Measurements from ENCODE around the gene LCE1A. TPM values are rescaled to one million over a fixed set of nuclear protein-coding genes. Genes with fewer than 3 reads are reported as not detected.

Gene LCE1A
- total RNA-seq, 2 donors from 2014 or later = not detected

DNA sequence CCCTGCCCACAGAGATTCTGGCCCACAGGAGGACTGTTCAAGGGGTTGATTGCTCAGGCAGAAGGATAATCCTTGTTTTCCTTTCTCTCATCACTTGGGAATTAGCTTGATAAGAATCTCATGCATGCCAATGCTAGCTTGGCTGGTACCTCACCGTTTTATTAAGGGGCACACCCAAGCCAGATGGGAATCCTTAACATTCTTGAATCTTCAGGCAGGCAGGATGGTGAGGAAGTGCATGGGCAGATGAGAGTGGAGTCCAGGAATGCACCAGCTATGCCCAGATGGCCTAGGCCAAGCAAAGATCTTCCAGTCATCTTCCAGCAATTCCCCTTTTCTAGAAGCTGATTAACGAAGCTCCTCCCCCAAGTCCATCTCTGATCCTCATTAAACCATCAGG is 28.4 kb downstream of the LCE1A start:
- no peaks in the 10 kb centered on the region for H3K9me3 Mint-ChIP-seq
- H3K4me1 Mint-ChIP-seq = no peaks in the 10 kb centered on the region
- ATAC-seq (replicated peaks) = no peak
- no peak overlapping the region for H3K27ac Mint-ChIP-seq
- no peak overlapping the region for H3K4me3 Mint-ChIP-seq
- H3K27me3 Mint-ChIP-seq = peaks cover 18% of the 10 kb centered on the region
- no peaks in the 10 kb centered on the region for H3K36me3 Mint-ChIP-seq (ENCODE audit: low read depth)

DNA sequence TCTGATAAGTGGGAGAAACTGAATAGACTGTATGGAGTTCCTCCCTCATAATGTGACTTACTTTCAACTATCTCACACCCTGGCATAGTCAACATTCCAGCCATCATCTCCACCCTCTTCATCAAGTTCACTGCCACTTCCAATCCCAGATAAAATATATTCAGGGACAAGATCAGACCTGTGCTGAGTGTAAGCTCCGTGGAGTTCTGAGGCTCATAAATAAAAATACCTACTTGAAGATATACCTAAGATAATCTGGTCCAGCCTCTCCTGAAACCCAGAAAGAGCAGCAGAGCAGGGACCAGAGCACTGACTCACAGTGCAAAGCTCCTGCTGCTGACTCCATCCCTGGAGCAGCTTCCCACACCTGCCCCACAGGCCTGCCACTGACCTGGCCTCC is 30.8 kb downstream of the LCE1A start:
- H3K27ac Mint-ChIP-seq = no peak overlapping the region
- ATAC-seq (replicated peaks) = no peak
- no peaks in the 10 kb centered on the region for H3K4me1 Mint-ChIP-seq
- peaks cover 14% of the 10 kb centered on the region for H3K27me3 Mint-ChIP-seq
- H3K36me3 Mint-ChIP-seq (ENCODE audit: low read depth) = no peaks in the 10 kb centered on the region
- no peaks in the 10 kb centered on the region for H3K9me3 Mint-ChIP-seq
- no peak overlapping the region for H3K4me3 Mint-ChIP-seq

DNA sequence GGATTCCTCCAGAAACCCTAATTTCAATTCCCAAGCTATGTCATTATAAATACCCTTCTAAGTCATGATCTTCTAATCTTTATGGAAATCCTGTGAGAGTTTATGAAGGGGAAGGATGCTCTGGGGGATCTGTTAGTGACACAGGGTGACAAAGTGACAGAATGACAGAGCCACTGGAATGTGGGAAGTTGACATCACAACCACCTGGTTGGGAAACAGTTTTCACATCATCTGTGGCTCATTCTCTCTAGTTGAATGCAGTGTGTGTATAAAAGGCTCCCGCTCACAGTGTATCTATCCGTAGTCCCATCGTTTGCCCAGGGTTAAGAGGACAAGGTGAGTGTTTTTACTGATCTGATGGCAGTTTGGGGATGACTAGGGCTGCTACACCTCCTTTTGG is 32.4 kb downstream of the LCE1A start, which contains the start of gene LCE7A:
LCE7A (plus strand) TSS at position 301 of the 400 bp plus-strand sequence. CDS start 702 bp downstream, outside the sequence.
- Mint-ChIP-seq H3K4me3 (no peak within 1 kb of the TSS), H3K9me3 (no peaks in the 10 kb centered on the region), H3K4me1 (no peaks in the 10 kb centered on the region), H3K27ac (no peak within 1 kb of the TSS), H3K36me3 (ENCODE audit: low read depth) (no peaks in the 10 kb centered on the region), H3K27me3 (peaks cover 14% of the 10 kb centered on the region)
- no peak for ATAC-seq (replicated peaks)

DNA sequence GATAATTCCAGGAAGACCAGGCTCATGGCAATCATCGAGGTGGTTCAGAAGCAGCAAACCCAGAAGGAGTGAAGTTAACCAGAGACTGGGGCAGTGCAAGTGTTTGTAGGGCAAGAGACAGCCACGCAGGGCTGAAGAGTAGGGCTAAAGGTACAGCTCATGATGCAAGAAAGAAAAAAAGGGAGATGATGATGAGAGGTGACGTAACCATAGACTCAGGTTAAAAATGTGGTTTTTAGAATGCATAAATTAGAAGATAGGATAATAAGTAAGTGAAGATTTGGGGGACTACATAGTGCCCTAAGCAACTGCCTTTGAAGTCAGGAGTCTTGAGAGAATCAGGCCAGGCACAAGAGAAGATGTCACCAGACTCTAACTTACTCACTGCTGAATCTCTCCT is 32.9 kb downstream of the LCE1A start:
- no peaks in the 10 kb centered on the region for H3K4me1 Mint-ChIP-seq
- ATAC-seq (replicated peaks) = no peak
- H3K27me3 Mint-ChIP-seq = peaks cover 14% of the 10 kb centered on the region
- no peaks in the 10 kb centered on the region for H3K9me3 Mint-ChIP-seq
- no peak overlapping the region for H3K27ac Mint-ChIP-seq
- no peaks in the 10 kb centered on the region for H3K36me3 Mint-ChIP-seq (ENCODE audit: low read depth)
- H3K4me3 Mint-ChIP-seq = no peak overlapping the region

DNA sequence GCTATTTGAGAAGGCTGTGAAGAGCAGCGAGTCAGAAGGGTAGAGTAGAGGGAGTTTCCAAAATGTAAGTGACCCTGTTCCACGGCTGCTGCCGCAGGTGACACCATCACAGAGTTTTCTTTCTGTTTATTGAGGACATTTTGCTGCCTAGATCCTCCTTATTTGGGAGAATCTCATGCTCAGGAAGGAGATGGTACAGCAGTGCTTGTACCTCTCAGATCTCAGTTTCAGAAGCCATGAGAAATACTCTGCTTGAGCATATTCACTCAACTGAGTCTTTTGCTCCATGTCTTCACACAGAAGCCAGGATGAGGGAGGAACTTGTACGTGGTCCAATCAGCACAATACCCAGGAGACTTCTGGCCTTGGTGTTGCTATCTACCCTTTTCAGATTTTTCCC is 34.1 kb downstream of the LCE1A start:
- Mint-ChIP-seq H3K27me3 (peaks cover 14% of the 10 kb centered on the region), H3K4me1 (no peaks in the 10 kb centered on the region), H3K27ac (no peak overlapping the region), H3K36me3 (ENCODE audit: low read depth) (no peaks in the 10 kb centered on the region), H3K4me3 (no peak overlapping the region), H3K9me3 (no peaks in the 10 kb centered on the region)
- no peak for ATAC-seq (replicated peaks)

DNA sequence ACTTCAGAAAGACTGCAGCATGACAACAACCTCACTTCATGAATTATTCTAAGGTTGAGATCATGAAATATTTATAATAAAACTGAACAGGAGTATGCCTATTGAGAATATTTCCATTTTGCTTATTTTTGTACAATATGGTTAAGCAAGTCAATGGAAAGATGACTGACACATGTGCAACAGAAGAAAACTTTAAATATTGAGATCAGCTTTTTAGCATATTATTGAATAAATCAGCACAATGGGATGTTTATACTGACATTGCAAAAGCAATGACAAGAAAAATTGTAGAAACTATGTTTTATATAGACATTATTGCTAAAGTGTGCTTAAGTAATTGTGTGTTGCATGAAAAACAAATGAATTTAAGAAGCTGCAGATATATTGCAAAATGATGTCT is 37.2 kb downstream of the LCE1A start:
- Mint-ChIP-seq H3K27ac (no peak overlapping the region), H3K9me3 (no peaks in the 10 kb centered on the region), H3K27me3 (no peaks in the 10 kb centered on the region), H3K4me1 (no peaks in the 10 kb centered on the region), H3K36me3 (ENCODE audit: low read depth) (no peaks in the 10 kb centered on the region), H3K4me3 (no peak overlapping the region)
- ATAC-seq (replicated peaks) = no peak

DNA sequence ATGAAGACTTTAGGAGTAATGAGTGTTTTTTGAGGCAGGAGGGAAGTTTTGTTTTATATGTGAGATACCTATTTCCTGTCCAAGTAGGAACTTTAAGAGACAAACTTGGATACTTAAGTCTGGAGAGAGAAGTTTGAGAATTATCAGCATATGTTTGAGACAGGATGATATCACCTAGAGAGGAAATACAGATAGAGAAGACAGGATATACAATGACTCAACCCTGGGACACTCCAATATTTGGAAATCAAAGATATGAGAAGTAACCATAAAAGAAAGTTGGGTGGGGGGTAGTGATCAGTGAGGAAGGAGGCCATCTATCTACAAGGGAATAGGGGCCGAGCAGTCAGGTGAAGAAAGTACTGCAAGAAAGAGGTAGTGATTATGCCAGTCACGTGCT is 39.0 kb downstream of the LCE1A start:
- Mint-ChIP-seq H3K9me3 (no peaks in the 10 kb centered on the region), H3K4me1 (no peaks in the 10 kb centered on the region), H3K27me3 (peaks cover 3% of the 10 kb centered on the region), H3K36me3 (ENCODE audit: low read depth) (no peaks in the 10 kb centered on the region), H3K27ac (no peak overlapping the region), H3K4me3 (no peak overlapping the region)
- ATAC-seq (replicated peaks) = no peak

DNA sequence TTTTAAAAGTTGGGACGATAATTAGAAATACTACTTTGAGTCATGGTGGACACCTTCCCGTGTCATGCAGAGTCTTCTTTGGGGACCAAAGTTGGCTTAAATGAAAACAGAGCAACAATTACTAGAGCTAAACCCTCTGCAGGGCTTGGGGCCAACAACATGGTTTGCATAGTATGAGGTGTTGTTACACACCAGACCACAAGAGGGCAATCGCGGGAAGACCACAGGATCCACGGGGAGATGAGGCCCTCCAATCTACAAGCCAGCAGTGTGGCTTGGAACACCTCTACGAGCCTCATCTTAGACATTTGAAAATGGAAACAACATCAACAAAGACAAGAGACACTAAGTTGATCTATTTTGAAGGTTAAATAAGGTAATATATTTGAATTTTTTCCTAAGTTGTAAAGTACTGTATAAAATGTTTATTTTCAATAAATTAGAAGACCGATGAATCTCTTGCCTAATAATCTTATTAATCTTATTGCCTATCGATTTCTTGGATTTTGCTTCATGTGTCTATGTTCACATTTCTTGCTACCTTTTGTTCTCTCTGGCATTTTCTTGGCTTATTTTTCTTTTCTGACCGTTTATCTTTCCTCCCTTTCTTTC is 42.6 kb downstream of the LCE1A start:
- no peak for ATAC-seq (replicated peaks)
- H3K27me3 Mint-ChIP-seq = peaks cover 5% of the 10 kb centered on the region
- H3K36me3 Mint-ChIP-seq (ENCODE audit: low read depth) = no peaks in the 10 kb centered on the region
- H3K4me3 Mint-ChIP-seq = no peak overlapping the region
- H3K4me1 Mint-ChIP-seq = no peaks in the 10 kb centered on the region
- no peak overlapping the region for H3K27ac Mint-ChIP-seq
- H3K9me3 Mint-ChIP-seq = no peaks in the 10 kb centered on the region

DNA sequence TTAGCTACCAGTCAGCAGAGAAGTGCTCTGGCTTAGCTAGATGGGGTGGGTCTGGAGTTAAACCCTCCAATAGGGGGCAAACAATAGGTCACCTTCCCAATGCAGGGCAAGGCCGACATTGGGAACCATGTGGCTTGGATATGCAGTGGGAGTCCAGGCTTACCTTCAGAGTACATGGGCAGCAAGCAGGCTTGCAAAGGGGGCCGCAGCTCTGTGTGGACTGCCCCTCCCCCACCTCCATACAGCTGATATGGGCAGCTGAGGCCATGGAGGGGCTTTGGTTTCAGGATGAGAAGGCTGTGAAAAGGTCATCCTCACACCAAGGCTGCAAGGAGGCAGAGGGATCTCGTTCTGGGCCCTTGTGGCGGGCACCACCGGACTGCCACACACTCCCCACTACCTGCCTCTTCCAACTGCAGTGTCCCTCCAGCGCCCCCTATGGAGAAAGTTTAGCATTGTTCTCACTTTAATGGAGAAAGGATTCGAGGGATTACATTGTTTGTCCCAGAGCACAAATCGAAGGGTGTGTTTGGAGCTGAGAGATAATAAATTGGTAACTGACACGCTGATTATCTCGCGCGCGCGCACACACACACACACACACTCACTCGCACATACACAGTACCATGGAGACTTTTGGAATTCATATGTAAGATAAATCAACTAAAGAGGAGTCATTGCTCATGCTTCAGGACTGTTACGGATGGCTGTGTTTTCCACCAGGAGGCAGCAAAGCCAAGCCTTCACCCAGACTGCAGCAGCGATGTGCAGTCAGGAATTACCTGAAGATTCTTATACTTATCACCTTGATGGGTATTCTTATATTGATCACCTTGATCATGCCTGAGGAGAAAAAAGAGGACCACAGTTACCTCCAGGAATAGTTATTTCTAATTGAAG is 43.8 kb downstream of the LCE1A start:
- no peak for ATAC-seq (replicated peaks)
- Mint-ChIP-seq H3K27me3 (peaks cover 10% of the 10 kb centered on the region), H3K4me3 (no peak overlapping the region), H3K27ac (no peak overlapping the region), H3K9me3 (no peaks in the 10 kb centered on the region), H3K36me3 (ENCODE audit: low read depth) (no peaks in the 10 kb centered on the region), H3K4me1 (no peaks in the 10 kb centered on the region)

DNA sequence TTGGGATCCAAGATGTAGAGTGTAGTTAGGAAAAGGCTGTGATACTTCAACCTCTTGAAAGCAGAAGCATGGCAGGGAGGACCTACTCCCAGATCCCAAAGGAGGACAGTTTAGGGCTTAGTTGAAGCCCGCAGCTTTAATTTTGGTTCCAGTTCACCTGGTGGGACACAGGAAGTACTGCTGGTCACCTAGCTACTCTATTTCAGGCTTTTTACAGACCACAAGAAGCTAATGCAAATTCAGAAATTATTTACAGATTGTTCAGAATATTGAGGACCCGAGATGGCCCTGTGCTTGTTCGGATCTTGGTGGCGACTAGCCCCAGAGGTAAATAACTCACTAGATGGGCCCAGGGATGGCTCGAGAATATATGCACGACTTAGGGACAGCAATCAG is 44.5 kb downstream of the LCE1A start:
- no peak for ATAC-seq (replicated peaks)
- peaks cover 10% of the 10 kb centered on the region for H3K27me3 Mint-ChIP-seq
- H3K36me3 Mint-ChIP-seq (ENCODE audit: low read depth) = no peaks in the 10 kb centered on the region
- H3K9me3 Mint-ChIP-seq = no peaks in the 10 kb centered on the region
- no peak overlapping the region for H3K4me3 Mint-ChIP-seq
- H3K4me1 Mint-ChIP-seq = no peaks in the 10 kb centered on the region
- no peak overlapping the region for H3K27ac Mint-ChIP-seq

DNA sequence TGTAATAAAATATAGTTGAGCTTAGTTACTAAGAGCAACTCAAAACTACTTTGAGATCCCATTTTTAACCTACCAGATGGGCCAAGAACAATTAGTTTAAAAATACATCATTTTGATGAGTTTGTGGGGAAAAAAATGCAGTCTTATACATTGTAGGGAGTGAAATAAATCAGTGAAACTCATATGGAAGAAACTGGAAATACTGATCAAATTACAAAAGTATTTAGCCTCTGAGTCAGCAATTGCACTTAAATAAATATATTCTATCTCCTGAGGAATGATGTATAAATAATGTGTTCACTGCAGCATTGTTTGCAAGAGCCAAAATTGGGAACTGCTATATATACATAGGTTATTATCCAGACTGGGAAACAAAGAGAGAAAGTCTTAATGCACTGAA is 46.2 kb downstream of the LCE1A start:
- Mint-ChIP-seq H3K27me3 (peaks cover 15% of the 10 kb centered on the region), H3K27ac (no peak overlapping the region), H3K9me3 (no peaks in the 10 kb centered on the region), H3K4me1 (no peaks in the 10 kb centered on the region), H3K4me3 (no peak overlapping the region), H3K36me3 (ENCODE audit: low read depth) (no peaks in the 10 kb centered on the region)
- no peak for ATAC-seq (replicated peaks)

DNA sequence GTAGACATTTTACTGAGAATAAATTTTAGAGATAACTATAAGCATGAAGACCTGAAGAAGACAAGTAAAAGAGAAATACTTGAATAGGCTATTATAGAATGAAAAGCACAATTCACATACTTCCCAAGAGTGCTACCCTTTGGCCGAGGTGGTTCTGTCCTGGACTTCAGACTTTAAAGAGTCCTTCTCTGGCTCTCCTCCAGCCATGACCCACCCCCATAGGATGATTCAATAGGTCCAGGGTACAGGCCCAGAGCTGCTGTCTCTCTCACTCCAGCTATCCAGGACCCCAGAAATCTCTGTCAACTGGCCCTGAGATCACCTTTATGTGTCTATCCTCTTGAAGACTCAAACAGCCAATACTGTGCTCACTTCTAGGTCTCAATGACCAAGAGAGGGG is 49.6 kb downstream of the LCE1A start:
- H3K4me1 Mint-ChIP-seq = peaks cover 10% of the 10 kb centered on the region
- peaks cover 9% of the 10 kb centered on the region for H3K27me3 Mint-ChIP-seq
- no peak overlapping the region for H3K4me3 Mint-ChIP-seq
- no peak overlapping the region for H3K27ac Mint-ChIP-seq
- H3K36me3 Mint-ChIP-seq (ENCODE audit: low read depth) = no peaks in the 10 kb centered on the region
- ATAC-seq (replicated peaks) = no peak
- H3K9me3 Mint-ChIP-seq = no peaks in the 10 kb centered on the region

Data from activated T-helper 17 cell treated with anti-CD3 and anti-CD28 coated beads, Interleukin-2, amount 50 U/mL, for 72 hours (primary cell).